Right atrium auricular region (tissue), 2 donors: ENCODE data around the gene KRT86. TPM values are rescaled to one million over a fixed set of nuclear protein-coding genes. Genes with fewer than 3 reads are reported as not detected.

Experiments used
- DNase-seq: peaks from one replicate; pipeline ENCODE4 v3.0.0-alpha.2; 2019; ENCODE audit warnings: low spot score
- H3K27ac ChIP-seq, 2 donors: fragments of 200-600 bp; sonication (generic); 1 replicate in 1 of 2; 2 replicates in 1 of 2; pipeline ENCODE4 v1.5.1; 2016 to 2019
- H3K27me3 ChIP-seq, 2 donors: fragments of 200-600 bp; sonication (generic); one replicate each; pipeline versions ENCODE4 v1.5.1 to v1.6.0; 2017 to 2019
- H3K36me3 ChIP-seq: fragments of 200-600 bp; sonication (generic); one replicate; pipeline ENCODE4 v1.5.1; 2016
- H3K4me1 ChIP-seq, 2 donors: fragments of 200-600 bp; sonication (generic); one replicate each; pipeline versions ENCODE4 v1.5.1 to v1.6.0; 2017 to 2019
- H3K4me3 ChIP-seq, 2 donors: fragments of 200-600 bp; sonication (generic); 1 replicate in 1 of 2; 2 replicates in 1 of 2; pipeline ENCODE4 v1.5.1; 2017 to 2019; ENCODE audit warnings: mild to moderate bottlenecking in 1 of 2, moderate library complexity in 1 of 2
- H3K9me3 ChIP-seq, 2 donors: fragments of 200-600 bp; sonication (generic); one replicate each; pipeline ENCODE4 v1.5.1; 2019
- CTCF ChIP-seq, 2 donors: fragments of 200-600 bp; sonication (generic); IDR thresholded peaks; one replicate each; pipeline ENCODE4 v1.5.1; 2019; ENCODE audit warnings: antibody characterized with exemption in 2 of 2
- total RNA-seq, 2 donors: library from RNA; depleted of rRNA; stranded (reverse); fragments of >200 nt; gene quantifications; one replicate each; pipeline ENCODE4 v1.1.0, GENCODE V29; 2016

Gene KRT86
- total RNA-seq, 2 donors from 2014 or later = not detected

GRCh38 chr12:52317468-52318052 lies 43.1 kb downstream of the KRT86 start:
- TF ChIP-seq CTCF (IDR thresholded peaks at IDR 0.05) = no peak
- DNase-seq = no peak
- no peaks in the 10 kb centered on the region for H3K27me3 ChIP-seq
- no peaks in the 10 kb centered on the region for H3K9me3 ChIP-seq
- H3K27ac ChIP-seq = no peak overlapping the region
- H3K36me3 ChIP-seq = no peaks in the 10 kb centered on the region
- H3K4me1 ChIP-seq = no peaks in the 10 kb centered on the region
- no peak overlapping the region for H3K4me3 ChIP-seq

- no peak for TF ChIP-seq CTCF (IDR thresholded peaks at IDR 0.05)
- DNase-seq = no peak
- no peaks in the 10 kb centered on the region for H3K36me3 ChIP-seq
- no peaks in the 10 kb centered on the region for H3K9me3 ChIP-seq
- H3K27ac ChIP-seq = no peak overlapping the region
- no peaks in the 10 kb centered on the region for H3K27me3 ChIP-seq
- no peaks in the 10 kb centered on the region for H3K4me1 ChIP-seq
- no peak overlapping the region for H3K4me3 ChIP-seq
Observed at GRCh38 chr12:52318241-52318990, 44.0 kb downstream of the KRT86 start.

GRCh38 chr12:52319097-52319496 lies 44.7 kb downstream of the KRT86 start:
- no peak for TF ChIP-seq CTCF (IDR thresholded peaks at IDR 0.05)
- Histone ChIP-seq H3K36me3 (no peaks in the 10 kb centered on the region), H3K27ac (no peak overlapping the region), H3K4me3 (no peak overlapping the region), H3K4me1 (no peaks in the 10 kb centered on the region), H3K27me3 (no peaks in the 10 kb centered on the region), H3K9me3 (no peaks in the 10 kb centered on the region)
- no peak for DNase-seq

GRCh38 chr12:52320784-52321400 lies 46.4 kb downstream of the KRT86 start, which contains the start of gene KRT83:
Gene KRT83, minus strand, starts transcription at chr12:52321398. Its CDS starts 63 bp downstream, at chr12:52321335.
- TF ChIP-seq CTCF (IDR thresholded peaks at IDR 0.05) = no peak
- Histone ChIP-seq H3K27ac (no peak within 1 kb of the TSS), H3K36me3 (no peaks in the 10 kb centered on the region), H3K27me3 (no peaks in the 10 kb centered on the region), H3K4me3 (no peak within 1 kb of the TSS), H3K9me3 (no peaks in the 10 kb centered on the region), H3K4me1 (no peaks in the 10 kb centered on the region)
- no peak for DNase-seq

- DNase-seq = no peak
- no peak for TF ChIP-seq CTCF (IDR thresholded peaks at IDR 0.05)
- Histone ChIP-seq H3K9me3 (no peaks in the 10 kb centered on the region), H3K27me3 (no peaks in the 10 kb centered on the region), H3K27ac (no peak overlapping the region), H3K4me1 (no peaks in the 10 kb centered on the region), H3K36me3 (no peaks in the 10 kb centered on the region), H3K4me3 (no peak overlapping the region)
Observed at GRCh38 chr12:52321418-52321817, 47.0 kb downstream of the KRT86 start.
